Upper lobe of left lung (tissue), 6 donors: Measurements from ENCODE around the gene CLC. TPM values are rescaled to one million over a fixed set of nuclear protein-coding genes. Genes with fewer than 3 reads are reported as not detected.

Experiments
- ATAC-seq, 2 donors: fragments of 200-7000 bp; cut with Tn5 transposase; one replicate each; pipeline ENCODE4 v1.9.1; 2022; ENCODE audit warnings: mild to moderate bottlenecking in 2 of 2, moderate library complexity in 2 of 2; ENCODE audit not compliant: low FRiP score in 2 of 2
- DNase-seq, 2 donors: peaks; one replicate each; pipeline ENCODE4 v3.0.0-alpha.2; 2019 to 2020
- H3K27ac ChIP-seq, 4 donors: fragments of 200-600 bp; sonication (generic); one replicate each; pipeline ENCODE4 v1.5.1; 2016 to 2019
- H3K27me3 ChIP-seq, 4 donors: fragments of 200-600 bp; sonication (generic); one replicate each; pipeline ENCODE4 v1.5.1; 2017 to 2019
- H3K36me3 ChIP-seq, 4 donors: fragments of 200-600 bp; sonication (generic); one replicate each; pipeline ENCODE4 v1.5.1; 2016 to 2019
- H3K4me1 ChIP-seq, 4 donors: fragments of 200-600 bp; sonication (generic); one replicate each; pipeline ENCODE4 v1.5.1; 2018 to 2019
- H3K4me3 ChIP-seq, 4 donors: fragments of 200-600 bp; sonication (generic); one replicate each; pipeline ENCODE4 v1.5.1; 2017 to 2019; ENCODE audit warnings: mild to moderate bottlenecking in 2 of 4, moderate library complexity in 1 of 4
- H3K9me3 ChIP-seq, 4 donors: fragments of 200-600 bp; sonication (generic); one replicate each; pipeline ENCODE4 v1.5.1; 2018 to 2019
- CTCF ChIP-seq, 6 experiments: fragments of 450-650 bp in 4 of 6; fragments of 200-600 bp in 2 of 6; sonication (generic) in 2 of 6; IDR thresholded peaks; one replicate each; pipeline ENCODE4 v1.5.1; 2016 to 2019; ENCODE audit warnings: antibody characterized with exemption in 6 of 6
- EP300 ChIP-seq, 4 donors: sonication (generic); formaldehyde crosslinking; IDR thresholded peaks; one replicate each; pipeline ENCODE4 v1.5.1; 2017; ENCODE audit warnings: antibody characterized with exemption in 4 of 4, control low read depth in 2 of 4
- POLR2A ChIP-seq, 4 donors: fragments of 450-650 bp; IDR thresholded peaks; one replicate each; pipeline ENCODE4 v1.5.1; 2016 to 2017; ENCODE audit warnings: antibody characterized with exemption in 4 of 4, mild to moderate bottlenecking in 2 of 4
- POLR2AphosphoS5 ChIP-seq, 2 donors: sonication (generic); formaldehyde crosslinking; IDR thresholded peaks; one replicate each; pipeline ENCODE4 v1.5.1; 2017; ENCODE audit warnings: antibody characterized with exemption in 2 of 2
- WGBS, 2 donors: methylation state at CpG; one replicate each; pipeline ENCODE4 v1.1.5; 2017 to 2018; 5-methylcytosine and 5-hydroxymethylcytosine counted together
- total RNA-seq, 6 donors: library from RNA; depleted of rRNA in 4 of 6; stranded (reverse); fragments of >200 nt in 4 of 6; gene quantifications; one replicate each; pipeline versions ENCODE4 v1.1.0 to v1.2.1, GENCODE V29; 2016 to 2021
- donor health status: DM: no; HTN: no; CAD: no; lungs with moderate emphysema.
- donor health status: DM: no; HTN: yes; CAD: no; lungs with severe emphysema.

CLC gene
- total RNA-seq, 6 donors from 2014 or later = not detected

GRCh38 chr19:39752795-39753194 lies 15.0 kb upstream of the CLC start:
- no peak overlapping the region for H3K4me3 ChIP-seq
- no peaks in the 10 kb centered on the region for H3K9me3 ChIP-seq
- DNase-seq (no peak), ATAC-seq (no peak)
- no peaks in the 10 kb centered on the region for H3K36me3 ChIP-seq
- no peak for TF ChIP-seq CTCF (IDR thresholded peaks at IDR 0.05)
- no peak for TF ChIP-seq EP300 (IDR thresholded peaks at IDR 0.05)
- no peak for TF ChIP-seq POLR2A (IDR thresholded peaks at IDR 0.05)
- no peaks in the 10 kb centered on the region for H3K27me3 ChIP-seq
- no peak overlapping the region for H3K27ac ChIP-seq
- no peaks in the 10 kb centered on the region for H3K4me1 ChIP-seq

- DNase-seq (no peak), ATAC-seq (no peak)
- H3K9me3 ChIP-seq = no peaks in the 10 kb centered on the region
- no peaks in the 10 kb centered on the region for H3K27me3 ChIP-seq
- no peak for TF ChIP-seq POLR2A (IDR thresholded peaks at IDR 0.05)
- no peak for TF ChIP-seq POLR2AphosphoS5 (IDR thresholded peaks at IDR 0.05)
- no peak for TF ChIP-seq EP300 (IDR thresholded peaks at IDR 0.05)
- TF ChIP-seq CTCF (IDR thresholded peaks at IDR 0.05) = no peak
- no peak overlapping the region for H3K4me3 ChIP-seq
- no peaks in the 10 kb centered on the region for H3K4me1 ChIP-seq
- H3K36me3 ChIP-seq = no peaks in the 10 kb centered on the region
- H3K27ac ChIP-seq = no peak overlapping the region
Observed at GRCh38 chr19:39752390-39752789, 14.6 kb upstream of the CLC start.

- Histone ChIP-seq H3K9me3 (no peaks in the 10 kb centered on the region), H3K36me3 (no peaks in the 10 kb centered on the region), H3K27ac (no peak overlapping the region), H3K4me1 (no peaks in the 10 kb centered on the region), H3K27me3 (no peaks in the 10 kb centered on the region), H3K4me3 (no peak overlapping the region)
- no peak for TF ChIP-seq CTCF (IDR thresholded peaks at IDR 0.05)
- no peak for TF ChIP-seq EP300 (IDR thresholded peaks at IDR 0.05)
- TF ChIP-seq POLR2A (IDR thresholded peaks at IDR 0.05) = no peak
- TF ChIP-seq POLR2AphosphoS5 (IDR thresholded peaks at IDR 0.05) = no peak
- DNase-seq (no peak), ATAC-seq (no peak)
- 83 to 85% methylated on average over 5 of the region's 5 CpGs for WGBS, 2 donors
Observed at GRCh38 chr19:39749981-39750380, 12.2 kb upstream of the CLC start.

DNA sequence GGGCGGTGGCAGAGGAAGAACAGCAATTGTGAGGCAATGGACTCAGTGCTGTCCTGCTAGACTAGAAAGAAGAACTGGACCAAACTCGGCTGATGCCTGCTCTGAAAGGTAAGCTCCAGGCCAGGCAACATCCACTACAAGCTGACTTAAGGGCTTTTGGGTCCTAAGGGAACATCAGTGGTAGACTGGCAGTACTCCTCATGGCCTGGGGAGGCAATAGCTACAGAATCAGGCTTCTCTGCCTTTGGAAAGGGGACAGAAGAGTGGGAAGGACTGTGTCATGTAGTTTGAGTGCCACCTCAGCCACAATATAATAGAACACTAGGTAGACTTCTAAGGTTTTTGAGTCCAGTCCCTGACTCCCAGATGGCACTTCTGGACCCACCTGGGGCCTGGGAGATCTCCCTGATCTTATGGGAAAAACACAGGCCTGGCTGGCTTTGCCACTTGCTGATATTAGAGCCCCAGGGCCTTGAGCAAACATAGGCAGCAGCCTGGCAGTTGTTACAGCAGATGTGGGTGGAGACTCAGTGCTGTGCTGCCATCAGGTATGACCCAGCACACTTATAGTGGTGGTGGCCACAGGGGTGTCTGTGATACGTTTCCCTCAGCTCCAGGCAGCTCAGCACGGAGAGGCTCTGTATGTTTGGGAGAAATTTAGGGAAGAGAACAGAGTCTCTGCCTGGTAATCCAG lies 9.2 kb upstream of the CLC start:
- 66 to 75% methylated on average over 2 to 4 of the region's 4 CpGs for WGBS, 2 donors
- ATAC-seq (no peak), DNase-seq (no peak)
- no peaks in the 10 kb centered on the region for H3K27me3 ChIP-seq
- H3K9me3 ChIP-seq = no peaks in the 10 kb centered on the region
- TF ChIP-seq CTCF (IDR thresholded peaks at IDR 0.05) (no peak), POLR2A (IDR thresholded peaks at IDR 0.05) (no peak), EP300 (IDR thresholded peaks at IDR 0.05) (no peak), POLR2AphosphoS5 (IDR thresholded peaks at IDR 0.05) (no peak)
- no peak overlapping the region for H3K4me3 ChIP-seq
- no peaks in the 10 kb centered on the region for H3K36me3 ChIP-seq
- H3K4me1 ChIP-seq = no peaks in the 10 kb centered on the region
- no peak overlapping the region for H3K27ac ChIP-seq

DNA sequence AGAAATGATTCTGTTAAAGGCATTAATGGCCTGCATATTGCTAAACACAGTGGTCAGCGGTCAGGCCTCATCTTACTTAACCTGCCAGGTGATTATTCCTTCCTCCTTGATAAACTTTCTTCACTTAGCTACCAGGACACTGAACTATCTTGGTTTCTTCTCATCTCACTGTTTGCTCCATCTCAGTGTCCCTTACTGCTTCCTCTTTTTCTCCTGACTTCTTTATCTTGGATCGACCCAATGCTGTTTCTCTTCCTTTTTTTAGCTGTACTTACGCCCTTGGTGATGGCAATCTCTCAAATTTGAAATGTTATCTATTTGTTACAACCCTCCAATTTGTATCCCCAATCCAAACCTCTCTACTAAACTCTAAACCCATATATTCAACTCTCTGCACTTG lies 7.8 kb upstream of the CLC start:
- H3K27me3 ChIP-seq = no peaks in the 10 kb centered on the region
- no peaks in the 10 kb centered on the region for H3K9me3 ChIP-seq
- no peaks in the 10 kb centered on the region for H3K36me3 ChIP-seq
- H3K27ac ChIP-seq = no peak overlapping the region
- ATAC-seq = no peak
- DNase-seq = no peak
- 61 to 62% methylated on average over 3 of the region's 3 CpGs for WGBS, 2 donors
- no peak overlapping the region for H3K4me3 ChIP-seq
- TF ChIP-seq CTCF (IDR thresholded peaks at IDR 0.05) (no peak), POLR2A (IDR thresholded peaks at IDR 0.05) (no peak), POLR2AphosphoS5 (IDR thresholded peaks at IDR 0.05) (no peak), EP300 (IDR thresholded peaks at IDR 0.05) (no peak)
- no peaks in the 10 kb centered on the region for H3K4me1 ChIP-seq
